WTC11 (cell line): ENCODE measurements around the gene AADAC. TPM values are rescaled to one million over a fixed set of nuclear protein-coding genes. Genes with fewer than 3 reads are reported as not detected.

Source experiments
- ATAC-seq: fragments of 200-7000 bp; cut with Tn5 transposase; 2 replicates; pipeline ENCODE4 v1.10.0; 2021; ENCODE audit warnings: mild to moderate bottlenecking, moderate library complexity
- CTCF ChIA-PET: fragments of 300-600 bp; sonication (Branson Sonifier 250); formaldehyde crosslinking; loops from one replicate; lab custom pipeline; 2021; ENCODE audit warnings: antibody characterized with exemption; lab: Charles Lee
- POLR2A ChIA-PET: fragments of 350-600 bp; sonication (Branson Sonifier 250); formaldehyde crosslinking; loops from one replicate; lab custom pipeline; 2021; ENCODE audit warnings: antibody characterized with exemption; lab: Charles Lee
- DNase-seq: peaks from one replicate; pipeline ENCODE4 v3.0.0; 2021; ENCODE audit warnings: low spot score
- H3K27ac Mint-ChIP-seq: 2 replicates; pipeline ENCODE4 v1.8.0; 2021; ENCODE audit warnings: mixed read lengths
- H3K27me3 Mint-ChIP-seq: 2 replicates; pipeline ENCODE4 v1.8.0; 2021; ENCODE audit warnings: low read depth, mild to moderate bottlenecking, moderate library complexity, mixed read lengths
- H3K36me3 Mint-ChIP-seq: 2 replicates; pipeline ENCODE4 v1.8.0; 2021; ENCODE audit warnings: mixed read lengths
- H3K4me1 Mint-ChIP-seq: 2 replicates; pipeline ENCODE4 v1.8.0; 2022; ENCODE audit warnings: mixed read lengths
- H3K4me3 Mint-ChIP-seq: 2 replicates; pipeline ENCODE4 v1.8.0; 2021; ENCODE audit warnings: mild to moderate bottlenecking, moderate library complexity, mixed read lengths
- H3K9me3 Mint-ChIP-seq: 2 replicates; pipeline ENCODE4 v1.8.0; 2021; ENCODE audit warnings: mixed read lengths
- CBFB ChIP-seq: sonication (generic); formaldehyde crosslinking; IDR thresholded peaks from 2 replicates; pipeline ENCODE4 v1.8.1; 2022; ENCODE audit warnings: mild to moderate bottlenecking, low read depth, missing genetic modification reagents
- ETV6 ChIP-seq: sonication (generic); formaldehyde crosslinking; IDR thresholded peaks from 2 replicates; pipeline ENCODE4 v1.8.1; 2022; ENCODE audit warnings: mild to moderate bottlenecking, missing genetic modification reagents
- FOXJ3 ChIP-seq: sonication (generic); formaldehyde crosslinking; IDR thresholded peaks from 2 replicates; pipeline ENCODE4 v1.9.0; 2021; ENCODE audit warnings: missing genetic modification reagents, mild to moderate bottlenecking, borderline replicate concordance
- GRHL2 ChIP-seq: fragments of 250-450 bp; sonication (Bioruptor Pico); IDR thresholded peaks from 2 replicates; pipeline ENCODE4 v1.8.0; 2022; ENCODE audit warnings: mild to moderate bottlenecking, moderate library complexity; ENCODE audit not compliant: insufficient replicate concordance, severe bottlenecking
- HMGA2 ChIP-seq: fragments of 250-450 bp; sonication (Bioruptor Pico); IDR thresholded peaks from 2 replicates; pipeline ENCODE4 v1.4.0; 2021; ENCODE audit warnings: mild to moderate bottlenecking, moderate library complexity
- IRF2 ChIP-seq: sonication (generic); formaldehyde crosslinking; IDR thresholded peaks from 2 replicates; pipeline ENCODE4 v1.8.0; 2022; ENCODE audit warnings: low read depth, missing genetic modification reagents, borderline replicate concordance
- NR2C2 ChIP-seq: sonication (generic); formaldehyde crosslinking; IDR thresholded peaks from 2 replicates; pipeline ENCODE4 v1.8.0; 2022; ENCODE audit warnings: mild to moderate bottlenecking, missing genetic modification reagents
- NR3C1 ChIP-seq: sonication (generic); formaldehyde crosslinking; conservative IDR thresholded peaks from 2 replicates; pipeline ENCODE4 v1.8.1; 2023; ENCODE audit warnings: low read depth, mild to moderate bottlenecking, missing genetic modification reagents
- PRRX2 ChIP-seq: fragments of 250-450 bp; sonication (Bioruptor Pico); IDR thresholded peaks from 2 replicates; pipeline ENCODE4 v1.8.0; 2021; ENCODE audit warnings: mild to moderate bottlenecking
- SMAD3 ChIP-seq: sonication (generic); formaldehyde crosslinking; IDR thresholded peaks from 2 replicates; pipeline ENCODE4 v1.8.0; 2022; ENCODE audit warnings: missing genetic modification reagents, mild to moderate bottlenecking, borderline replicate concordance
- SOX15 ChIP-seq: fragments of 250-450 bp; sonication (Bioruptor Pico); IDR thresholded peaks from 2 replicates; pipeline ENCODE4 v1.9.0; 2021; ENCODE audit warnings: mild to moderate bottlenecking
- TEAD1 ChIP-seq: sonication (generic); formaldehyde crosslinking; IDR thresholded peaks from 2 replicates; pipeline ENCODE4 v1.8.0; 2022; ENCODE audit warnings: mild to moderate bottlenecking, missing genetic modification reagents
- ZNF121 ChIP-seq: sonication (generic); formaldehyde crosslinking; IDR thresholded peaks from 2 replicates; pipeline ENCODE4 v1.8.0; 2023; ENCODE audit warnings: missing genetic modification reagents
- ZNF138 ChIP-seq: sonication (generic); formaldehyde crosslinking; conservative IDR thresholded peaks from 2 replicates; pipeline ENCODE4 v1.8.1; 2022; ENCODE audit warnings: mild to moderate bottlenecking, moderate library complexity, missing genetic modification reagents
- ZNF317 ChIP-seq: sonication (generic); formaldehyde crosslinking; IDR thresholded peaks from 2 replicates; pipeline ENCODE4 v1.8.1; 2023; ENCODE audit warnings: low read depth, mild to moderate bottlenecking, moderate library complexity, missing genetic modification reagents, borderline replicate concordance
- total RNA-seq: library from RNA; stranded (reverse); gene quantifications from 3 replicates; pipeline ENCODE4 v1.2.3, GENCODE V29; 2021
- TF ChIP-seq, protein P1 (sequence below): sonication (generic); formaldehyde crosslinking; IDR thresholded peaks from 2 replicates; pipeline ENCODE4 v1.8.1; 2023; ENCODE audit warnings: mild to moderate bottlenecking, missing genetic modification reagents
- TF ChIP-seq, protein P2 (sequence below): fragments of 200-600 bp; IDR thresholded peaks from 2 replicates; pipeline ENCODE4 v1.8.0; 2022; ENCODE audit warnings: antibody characterized with exemption
- TF ChIP-seq, protein P3 (sequence below): fragments of 250-450 bp; sonication (Bioruptor Pico); conservative IDR thresholded peaks from 2 replicates; pipeline ENCODE4 v1.9.0; 2021; ENCODE audit warnings: mild to moderate bottlenecking

Gene AADAC
- total RNA-seq, 1 experiment from 2014 or later, result 0.11 TPM

- TF ChIP-seq FOXJ3 (CRISPR knock-in tag), result no peak
- TF ChIP-seq ZNF121 (CRISPR knock-in tag), result no peak
- TF ChIP-seq NR2C2 (CRISPR knock-in tag), result no peak
- TF ChIP-seq ZNF138 (CRISPR knock-in tag), result no peak
Measured at GRCh38 chr3:151863611-151864010, 49.7 kb downstream of the AADAC start (continued).

- POLR2A ChIA-PET, result no interaction called here
- ATAC-seq, result no peak
Measured at GRCh38 chr3:151864423-151865101, 50.6 kb downstream of the AADAC start.

GRCh38 chr3:151866711-151867410 is 52.9 kb downstream of the AADAC start:
- H3K27me3 Mint-ChIP-seq, result no peaks in the 10 kb centered on the region
- ChIA-PET CTCF (interaction anchor here (0.6 kb wide), 1 partner anchor 480 kb away, joined by 3 read pairs; no protein-coding TSS in a partner anchor), POLR2A (no interaction called here)
- H3K36me3 Mint-ChIP-seq, result no peaks in the 10 kb centered on the region
- H3K4me1 Mint-ChIP-seq, result peaks cover 4% of the 10 kb centered on the region
- no peak overlapping the region for H3K4me3 Mint-ChIP-seq
- DNase-seq (no peak), ATAC-seq (no peak)
- no peaks in the 10 kb centered on the region for H3K9me3 Mint-ChIP-seq
- TF ChIP-seq SMAD3, result no peak
- no peak for TF ChIP-seq ETV6 (CRISPR knock-in tag)
- no peak for TF ChIP-seq IRF2 (CRISPR knock-in tag)
- TF ChIP-seq NR3C1 (CRISPR knock-in tag), result no peak
- TF ChIP-seq, protein P1, sequence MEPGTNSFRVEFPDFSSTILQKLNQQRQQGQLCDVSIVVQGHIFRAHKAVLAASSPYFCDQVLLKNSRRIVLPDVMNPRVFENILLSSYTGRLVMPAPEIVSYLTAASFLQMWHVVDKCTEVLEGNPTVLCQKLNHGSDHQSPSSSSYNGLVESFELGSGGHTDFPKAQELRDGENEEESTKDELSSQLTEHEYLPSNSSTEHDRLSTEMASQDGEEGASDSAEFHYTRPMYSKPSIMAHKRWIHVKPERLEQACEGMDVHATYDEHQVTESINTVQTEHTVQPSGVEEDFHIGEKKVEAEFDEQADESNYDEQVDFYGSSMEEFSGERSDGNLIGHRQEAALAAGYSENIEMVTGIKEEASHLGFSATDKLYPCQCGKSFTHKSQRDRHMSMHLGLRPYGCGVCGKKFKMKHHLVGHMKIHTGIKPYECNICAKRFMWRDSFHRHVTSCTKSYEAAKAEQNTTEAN (CRISPR knock-in tag), result no peak
- TF ChIP-seq ZNF317 (CRISPR knock-in tag), result no peak
- TF ChIP-seq SOX15, result no peak
- TF ChIP-seq GRHL2 (CRISPR knock-in tag), result no peak
- TF ChIP-seq, protein P2, sequence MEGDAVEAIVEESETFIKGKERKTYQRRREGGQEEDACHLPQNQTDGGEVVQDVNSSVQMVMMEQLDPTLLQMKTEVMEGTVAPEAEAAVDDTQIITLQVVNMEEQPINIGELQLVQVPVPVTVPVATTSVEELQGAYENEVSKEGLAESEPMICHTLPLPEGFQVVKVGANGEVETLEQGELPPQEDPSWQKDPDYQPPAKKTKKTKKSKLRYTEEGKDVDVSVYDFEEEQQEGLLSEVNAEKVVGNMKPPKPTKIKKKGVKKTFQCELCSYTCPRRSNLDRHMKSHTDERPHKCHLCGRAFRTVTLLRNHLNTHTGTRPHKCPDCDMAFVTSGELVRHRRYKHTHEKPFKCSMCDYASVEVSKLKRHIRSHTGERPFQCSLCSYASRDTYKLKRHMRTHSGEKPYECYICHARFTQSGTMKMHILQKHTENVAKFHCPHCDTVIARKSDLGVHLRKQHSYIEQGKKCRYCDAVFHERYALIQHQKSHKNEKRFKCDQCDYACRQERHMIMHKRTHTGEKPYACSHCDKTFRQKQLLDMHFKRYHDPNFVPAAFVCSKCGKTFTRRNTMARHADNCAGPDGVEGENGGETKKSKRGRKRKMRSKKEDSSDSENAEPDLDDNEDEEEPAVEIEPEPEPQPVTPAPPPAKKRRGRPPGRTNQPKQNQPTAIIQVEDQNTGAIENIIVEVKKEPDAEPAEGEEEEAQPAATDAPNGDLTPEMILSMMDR, result no peak
- no peak for TF ChIP-seq ZNF121 (CRISPR knock-in tag)
- no peak for TF ChIP-seq CBFB (CRISPR knock-in tag)
- H3K27ac Mint-ChIP-seq, result no peak overlapping the region

More at GRCh38 chr3:151864423-151865101, 50.6 kb downstream of the AADAC start:
- CTCF ChIA-PET, result no interaction called here
- H3K27me3 Mint-ChIP-seq, result no peaks in the 10 kb centered on the region
- H3K36me3 Mint-ChIP-seq, result no peaks in the 10 kb centered on the region
- H3K9me3 Mint-ChIP-seq, result no peaks in the 10 kb centered on the region
- no peak overlapping the region for H3K4me3 Mint-ChIP-seq
- no peak overlapping the region for H3K27ac Mint-ChIP-seq
- H3K4me1 Mint-ChIP-seq, result no peaks in the 10 kb centered on the region
- TF ChIP-seq, protein P3, sequence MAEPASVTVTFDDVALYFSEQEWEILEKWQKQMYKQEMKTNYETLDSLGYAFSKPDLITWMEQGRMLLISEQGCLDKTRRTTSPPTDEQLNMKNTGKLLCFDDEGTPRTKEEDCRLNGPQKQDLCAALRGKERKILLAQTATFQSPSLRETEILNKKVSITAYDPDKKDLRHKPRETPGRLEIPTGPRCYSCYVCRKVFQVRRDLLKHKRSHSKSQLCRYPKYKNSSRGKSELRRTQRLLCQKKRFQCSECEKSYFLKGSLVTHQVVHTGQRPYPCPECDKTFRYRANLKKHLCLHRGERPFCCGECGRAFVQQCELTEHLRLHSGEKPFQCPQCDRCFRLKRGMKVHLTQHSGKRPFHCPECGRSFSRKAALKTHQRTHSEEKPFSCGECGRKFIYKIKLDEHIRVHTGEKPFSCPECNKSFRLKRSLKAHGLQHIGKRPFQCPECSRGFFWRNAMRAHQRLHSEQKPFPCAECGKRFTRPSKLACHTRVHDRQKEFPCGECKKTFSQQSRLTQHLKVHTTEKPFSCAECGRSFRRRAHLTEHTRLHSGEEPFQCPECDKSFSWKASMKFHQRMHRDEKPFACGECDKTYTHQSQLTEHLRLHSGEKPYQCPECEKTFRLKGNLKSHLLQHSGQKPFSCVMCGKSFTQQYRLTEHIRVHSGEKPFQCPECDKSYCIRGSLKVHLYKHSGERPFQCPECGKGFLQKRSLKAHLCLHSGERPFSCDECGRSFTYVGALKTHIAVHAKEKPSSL, result no peak
- TF ChIP-seq PRRX2 (CRISPR knock-in tag), result no peak
- TF ChIP-seq HMGA2 (CRISPR knock-in tag), result no peak
- no peak for TF ChIP-seq TEAD1 (CRISPR knock-in tag)
- DNase-seq, result no peak
